HPDE6-E6E7 (cell line): Measurements from ENCODE around the gene SLC22A31.
"Not testable (repeated sequence)": the region's sequence is repeated elsewhere in the genome, so short reads cannot be mapped to it uniquely, and the experiment has no call there.

Experiments used
- DNase-seq: peaks from one replicate; pipeline ENCODE4 v3.0.0; 2011; ENCODE audit warnings: missing footprints; ENCODE audit errors: extremely low spot score

SLC22A31 gene

DNA sequence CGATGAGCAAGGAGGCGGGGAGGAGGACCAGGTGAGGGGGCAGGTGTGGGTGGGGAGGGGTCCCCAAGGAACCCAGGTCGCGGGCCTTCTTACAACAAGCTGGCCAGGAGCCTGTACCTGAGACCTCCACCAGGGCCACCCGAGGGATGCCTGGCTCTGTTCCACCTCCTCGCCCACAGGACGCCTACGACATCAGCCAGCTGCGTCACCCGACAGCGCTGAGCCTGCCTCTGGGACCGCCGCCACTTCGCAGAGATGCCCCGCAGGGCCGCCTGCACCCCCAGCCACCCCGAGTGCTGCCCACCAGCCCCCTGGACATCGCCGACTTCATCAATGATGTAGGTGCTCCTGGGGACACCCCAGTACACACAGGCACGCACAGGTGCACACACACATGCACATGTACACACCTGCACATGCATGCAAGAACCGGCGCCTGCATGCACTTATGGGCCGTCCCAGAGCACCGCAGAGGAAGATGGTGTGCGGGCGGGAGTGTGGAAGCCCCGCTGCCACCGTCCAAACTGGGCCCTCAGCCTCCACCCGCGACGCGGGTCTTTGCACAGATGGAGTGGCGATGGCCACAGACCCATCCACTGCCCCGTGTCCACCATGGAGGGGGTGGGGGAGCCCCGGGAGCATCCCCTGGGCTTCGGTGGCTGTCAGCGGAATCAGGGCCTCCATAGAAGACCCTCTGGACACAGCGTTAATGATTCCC is 6.6 kb downstream of the SLC22A31 start:
- DNase-seq = no peak

DNA sequence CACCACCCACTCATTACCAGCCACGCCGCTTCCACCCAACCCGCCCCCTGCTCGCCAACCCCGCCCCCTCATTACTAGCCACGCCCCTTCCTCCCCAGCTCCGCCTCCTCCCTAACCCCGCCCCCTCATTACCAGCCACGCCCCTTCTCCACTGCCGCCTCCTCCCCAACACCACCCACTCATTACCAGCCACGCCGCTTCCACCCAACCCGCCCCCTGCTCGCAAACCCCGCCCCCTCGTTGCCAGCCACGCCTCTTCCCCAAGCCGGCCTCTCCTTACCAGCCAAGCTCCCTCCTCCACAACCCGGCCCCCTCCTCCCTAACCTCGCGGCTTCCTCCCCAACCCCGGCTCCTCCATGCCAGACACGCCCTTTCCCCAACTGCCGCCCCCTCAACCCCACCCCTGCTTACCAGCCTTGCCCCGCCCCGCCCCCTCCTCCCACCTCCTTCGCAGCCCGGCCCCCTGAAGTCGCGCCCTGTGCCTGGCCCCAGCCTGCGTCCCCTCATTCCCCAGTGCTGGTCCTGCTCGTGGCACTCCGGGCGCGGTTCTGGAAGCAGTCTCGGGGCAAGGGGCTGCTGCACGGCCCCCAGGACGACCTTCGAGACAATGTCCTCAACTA is 7.3 kb downstream of the SLC22A31 start:
- no peak for DNase-seq

DNA sequence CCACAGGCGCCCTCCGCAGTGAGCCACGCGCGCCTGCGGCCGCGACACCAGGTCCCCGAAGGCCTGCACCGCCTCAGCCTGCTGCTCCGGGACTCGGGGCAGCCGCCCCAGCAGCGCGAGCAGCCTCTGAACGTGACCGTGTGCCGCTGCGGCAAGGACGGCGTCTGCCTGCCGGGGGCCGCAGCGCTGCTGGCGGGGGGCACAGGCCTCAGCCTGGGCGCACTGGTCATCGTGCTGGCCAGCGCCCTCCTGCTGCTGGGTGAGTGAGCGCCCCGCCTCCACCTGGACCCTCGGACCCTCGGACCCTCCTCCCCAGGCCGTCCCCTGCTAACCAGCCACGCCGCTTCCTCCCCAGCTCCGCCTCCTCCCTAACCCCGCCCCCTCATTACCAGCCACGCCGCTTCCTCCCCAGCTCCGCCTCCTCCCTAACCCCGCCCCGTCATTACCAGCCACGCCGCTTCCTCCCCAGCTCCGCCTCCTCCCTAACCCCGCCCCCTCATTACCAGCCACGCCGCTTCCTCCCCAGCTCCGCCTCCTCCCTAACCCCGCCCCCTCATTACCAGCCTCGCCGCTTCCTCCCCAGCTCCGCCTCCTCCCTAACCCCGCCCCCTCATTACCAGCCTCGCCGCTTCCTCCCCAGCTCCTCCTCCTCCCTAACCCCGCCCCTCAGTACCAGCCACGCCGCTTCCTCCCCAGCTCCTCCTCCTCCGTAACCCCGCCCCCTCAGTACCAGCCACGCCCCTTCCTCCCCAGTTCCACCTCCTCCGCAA is 8.0 kb downstream of the SLC22A31 start:
- DNase-seq = not testable (repeated sequence)

DNA sequence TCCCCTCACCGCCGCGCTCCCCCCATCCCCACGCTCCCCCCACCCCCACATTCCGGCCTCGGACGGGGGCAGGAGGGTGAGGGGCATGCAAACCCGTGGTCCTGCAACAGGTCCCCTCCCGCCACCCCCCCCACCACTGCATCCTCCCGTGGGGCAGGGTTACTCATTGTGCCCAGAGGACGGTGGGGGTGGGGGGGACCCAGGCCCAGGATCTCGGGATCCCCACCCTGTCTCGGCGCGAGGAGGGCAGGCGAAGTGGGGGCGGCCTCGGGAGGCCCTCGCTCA is 8.5 kb downstream of the SLC22A31 start:
- no peak for DNase-seq

DNA sequence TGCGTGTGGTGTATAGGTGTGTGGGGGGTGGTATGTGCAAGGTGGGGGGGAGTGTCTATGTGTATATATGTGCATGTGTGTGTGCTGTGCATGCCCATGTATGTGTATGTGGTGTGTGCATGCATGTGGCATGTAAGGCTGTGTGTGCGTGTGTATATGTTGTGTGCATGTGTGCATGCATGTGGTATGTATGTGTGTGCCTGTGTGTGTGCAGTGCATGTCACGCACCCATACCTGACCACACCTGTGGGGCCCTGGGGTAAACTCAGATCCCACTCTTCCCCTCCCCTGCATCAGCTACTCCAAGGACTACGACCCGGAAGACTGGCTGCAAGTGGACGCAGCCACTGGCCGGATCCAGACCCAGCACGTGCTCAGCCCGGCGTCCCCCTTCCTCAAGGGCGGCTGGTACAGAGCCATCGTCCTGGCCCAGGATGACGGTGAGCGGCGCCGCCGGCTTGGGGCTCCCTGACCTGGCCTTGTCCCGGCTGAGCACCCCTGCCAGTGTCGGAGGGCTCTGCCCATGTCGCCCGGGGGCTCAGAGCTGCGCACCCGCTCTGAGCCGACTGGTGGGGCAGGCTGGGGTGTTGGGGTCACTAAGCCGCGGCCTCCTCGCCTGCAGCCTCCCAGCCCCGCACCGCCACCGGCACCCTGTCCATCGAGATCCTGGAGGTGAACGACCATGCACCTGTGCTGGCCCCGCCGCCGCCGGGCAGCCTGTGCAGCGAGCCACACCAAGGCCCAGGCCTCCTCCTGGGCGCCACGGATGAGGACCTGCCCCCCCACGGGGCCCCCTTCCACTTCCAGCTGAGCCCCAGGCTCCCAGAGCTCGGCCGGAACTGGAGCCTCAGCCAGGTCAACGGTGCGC is 9.1 kb downstream of the SLC22A31 start:
- DNase-seq = no peak

DNA sequence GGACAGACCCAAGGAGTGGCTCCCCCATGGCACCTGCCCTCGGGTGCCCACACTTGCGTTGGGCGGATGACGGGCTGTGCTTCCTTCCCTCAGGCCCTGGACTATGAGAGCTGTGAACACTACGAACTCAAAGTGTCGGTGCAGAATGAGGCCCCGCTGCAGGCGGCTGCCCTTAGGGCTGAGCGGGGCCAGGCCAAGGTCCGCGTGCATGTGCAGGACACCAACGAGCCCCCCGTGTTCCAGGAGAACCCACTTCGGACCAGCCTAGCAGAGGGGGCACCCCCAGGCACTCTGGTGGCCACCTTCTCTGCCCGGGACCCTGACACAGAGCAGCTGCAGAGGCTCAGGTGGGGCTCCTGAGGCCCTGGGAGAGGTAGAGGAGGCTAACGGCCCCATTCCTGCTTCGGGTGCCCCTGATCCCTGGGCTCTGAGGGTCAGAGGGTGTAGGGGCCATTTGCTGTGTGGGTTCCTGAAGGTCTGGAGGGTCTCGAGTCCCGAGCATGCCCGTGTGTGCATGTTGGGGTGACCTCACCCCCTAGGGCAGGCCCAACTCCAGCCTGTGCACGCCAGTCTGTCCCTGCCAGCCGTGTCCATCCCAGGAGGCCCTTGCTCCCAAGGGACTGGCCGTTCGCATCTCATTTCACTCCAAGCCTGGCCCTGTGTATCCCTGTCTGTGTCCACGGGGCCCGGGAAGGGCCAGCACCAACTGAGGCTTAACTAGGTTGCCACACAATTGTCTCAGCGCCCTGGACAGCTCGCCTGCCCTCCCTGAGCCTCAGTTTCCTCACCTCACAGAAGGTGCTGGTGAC is 10.0 kb downstream of the SLC22A31 start:
- DNase-seq = no peak

DNA sequence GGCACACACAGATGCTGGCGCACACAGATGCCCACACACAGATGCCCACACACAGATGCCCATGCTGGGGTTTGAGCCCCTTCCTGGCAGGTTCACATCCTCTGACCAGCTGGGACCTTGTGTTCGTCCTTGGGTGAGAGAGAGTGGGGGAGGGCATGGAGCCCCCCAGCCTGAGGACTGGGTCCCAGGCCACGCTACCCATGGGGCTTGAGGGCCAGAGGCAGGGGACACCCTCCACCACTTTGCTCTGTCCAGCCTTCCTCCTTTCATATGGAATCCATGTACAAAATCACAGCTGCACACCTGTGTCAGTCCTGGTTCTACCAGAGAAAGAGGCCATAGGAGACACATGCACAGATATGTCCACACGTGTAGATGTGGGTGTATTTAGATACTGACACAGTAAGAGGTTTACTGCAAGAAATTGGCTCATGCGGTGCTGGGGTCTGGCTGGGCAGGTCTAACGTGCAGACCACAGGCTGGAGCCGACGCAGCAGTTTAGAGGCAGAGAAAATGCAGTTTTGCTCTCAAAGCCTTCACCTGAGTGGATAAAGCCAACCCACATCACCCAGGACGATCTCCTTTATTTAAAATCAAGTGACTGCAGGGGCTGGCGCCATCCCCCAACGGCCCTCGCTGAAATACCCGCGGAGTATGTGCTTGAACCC is 10.8 kb downstream of the SLC22A31 start:
- no peak for DNase-seq

DNA sequence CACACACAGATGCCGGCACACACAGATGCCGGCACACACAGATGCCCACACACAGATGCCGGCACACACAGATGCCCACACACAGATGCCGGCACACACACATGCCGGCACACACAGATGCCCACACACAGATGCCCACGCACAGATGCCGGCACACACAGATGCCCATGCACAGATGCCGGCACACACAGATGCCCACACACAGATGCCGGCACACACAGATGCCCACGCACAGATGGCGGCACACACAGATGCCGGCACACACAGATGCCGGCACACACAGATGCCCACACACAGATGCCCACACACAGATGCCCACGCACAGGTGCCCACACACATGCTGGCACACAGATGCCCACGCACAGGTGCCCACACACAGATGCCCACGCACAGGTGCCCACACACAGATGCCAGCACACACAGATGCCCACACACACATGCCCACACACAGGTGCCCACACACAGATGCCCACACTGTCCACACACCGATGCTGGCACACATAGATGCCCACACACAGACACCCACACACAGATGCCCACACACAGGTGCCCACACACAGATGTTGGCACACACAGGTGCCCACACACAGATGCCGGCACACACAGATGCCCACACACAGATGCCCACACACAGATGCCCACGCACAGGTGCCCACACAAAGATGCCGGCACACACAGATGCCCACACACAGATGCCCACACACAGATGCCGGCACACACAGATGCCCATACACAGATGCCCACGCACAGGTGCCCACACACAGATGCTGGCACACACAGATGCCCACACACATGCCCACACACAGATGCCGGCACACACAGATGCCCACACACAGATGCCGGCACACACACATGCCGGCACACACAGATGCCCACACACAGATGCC is 11.6 kb downstream of the SLC22A31 start:
- DNase-seq = not testable (repeated sequence)

DNA sequence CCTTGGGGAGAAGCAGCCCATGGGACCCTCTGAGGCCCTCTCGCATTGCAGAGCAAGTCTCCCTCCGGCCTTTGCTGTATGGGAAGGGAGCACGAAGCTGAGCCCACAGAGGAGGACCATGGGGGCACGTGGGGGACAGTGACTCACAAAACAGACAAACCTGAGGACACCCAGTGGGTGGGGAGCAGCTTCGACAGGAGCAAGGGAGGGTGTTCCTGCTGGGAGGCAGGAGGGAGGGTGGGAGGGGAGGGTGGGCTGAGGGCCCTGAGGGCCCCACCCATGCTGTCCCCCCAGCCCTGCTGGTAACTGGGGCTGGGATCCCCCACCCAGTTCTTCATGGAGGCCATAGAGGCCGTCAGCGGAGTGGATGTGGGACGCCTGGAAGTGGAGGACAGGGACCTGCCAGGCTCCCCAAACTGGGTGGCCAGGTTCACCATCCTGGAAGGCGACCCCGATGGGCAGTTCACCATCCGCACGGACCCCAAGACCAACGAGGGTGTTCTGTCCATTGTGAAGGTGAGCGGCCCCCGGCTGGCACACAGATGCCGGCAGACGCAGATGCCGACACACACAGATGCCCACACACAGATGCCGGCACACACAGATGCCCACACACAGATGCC is 12.5 kb downstream of the SLC22A31 start:
- DNase-seq = no peak

DNA sequence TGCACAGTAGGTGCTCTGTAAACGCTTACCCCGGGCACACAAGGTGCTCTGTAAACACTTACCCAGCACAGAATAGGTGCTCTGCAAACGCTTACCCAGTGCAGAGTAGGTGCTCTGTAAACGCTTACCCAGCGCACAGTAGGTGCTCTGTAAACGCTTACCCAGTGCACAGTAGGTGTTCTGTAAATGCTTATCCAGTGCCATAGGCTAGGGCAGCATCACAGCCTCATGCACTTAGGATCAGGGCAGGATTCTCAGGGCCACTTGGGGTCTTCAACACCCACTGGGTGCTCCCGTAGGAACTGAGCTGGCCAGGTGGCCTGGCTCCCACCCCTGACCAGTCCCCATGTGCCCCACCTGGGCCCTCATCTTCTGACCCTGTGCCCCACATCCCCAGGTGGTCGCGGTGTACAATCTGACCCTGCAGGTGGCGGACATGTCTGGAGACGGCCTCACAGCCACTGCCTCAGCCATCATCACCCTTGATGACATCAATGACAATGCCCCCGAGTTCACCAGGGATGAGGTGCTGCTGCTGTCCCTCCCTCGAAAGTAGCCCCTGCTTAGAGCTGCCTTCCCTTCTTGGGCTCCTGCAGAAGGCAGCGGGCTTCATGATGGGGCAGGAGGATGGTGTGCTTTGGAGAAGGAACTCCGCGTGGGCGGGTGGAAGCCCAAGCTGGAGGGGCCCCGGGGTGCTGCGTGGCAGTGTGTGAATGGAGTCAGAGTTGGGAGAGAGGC is 13.1 kb downstream of the SLC22A31 start:
- DNase-seq = no peak

DNA sequence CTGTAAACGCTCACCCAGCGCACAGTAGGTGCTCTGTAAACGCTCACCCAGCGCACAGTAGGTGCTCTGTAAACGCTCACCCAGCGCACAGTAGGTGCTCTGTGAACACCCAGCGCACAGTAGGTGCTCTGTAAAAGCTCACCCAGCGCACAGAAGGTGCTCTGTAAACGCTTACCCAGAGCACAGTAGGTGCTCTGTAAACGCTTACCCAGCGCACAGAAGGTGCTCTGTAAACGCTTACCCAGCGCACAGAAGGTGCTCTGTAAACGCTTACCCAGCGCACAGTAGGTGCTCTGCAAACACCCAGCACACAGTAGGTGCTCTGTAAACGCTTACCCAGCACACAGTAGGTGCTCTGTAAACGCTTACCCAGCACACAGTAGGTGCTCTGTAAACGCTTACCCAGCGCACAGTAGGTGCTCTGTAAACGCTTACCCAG is 13.7 kb downstream of the SLC22A31 start:
- DNase-seq = not testable (repeated sequence)

DNA sequence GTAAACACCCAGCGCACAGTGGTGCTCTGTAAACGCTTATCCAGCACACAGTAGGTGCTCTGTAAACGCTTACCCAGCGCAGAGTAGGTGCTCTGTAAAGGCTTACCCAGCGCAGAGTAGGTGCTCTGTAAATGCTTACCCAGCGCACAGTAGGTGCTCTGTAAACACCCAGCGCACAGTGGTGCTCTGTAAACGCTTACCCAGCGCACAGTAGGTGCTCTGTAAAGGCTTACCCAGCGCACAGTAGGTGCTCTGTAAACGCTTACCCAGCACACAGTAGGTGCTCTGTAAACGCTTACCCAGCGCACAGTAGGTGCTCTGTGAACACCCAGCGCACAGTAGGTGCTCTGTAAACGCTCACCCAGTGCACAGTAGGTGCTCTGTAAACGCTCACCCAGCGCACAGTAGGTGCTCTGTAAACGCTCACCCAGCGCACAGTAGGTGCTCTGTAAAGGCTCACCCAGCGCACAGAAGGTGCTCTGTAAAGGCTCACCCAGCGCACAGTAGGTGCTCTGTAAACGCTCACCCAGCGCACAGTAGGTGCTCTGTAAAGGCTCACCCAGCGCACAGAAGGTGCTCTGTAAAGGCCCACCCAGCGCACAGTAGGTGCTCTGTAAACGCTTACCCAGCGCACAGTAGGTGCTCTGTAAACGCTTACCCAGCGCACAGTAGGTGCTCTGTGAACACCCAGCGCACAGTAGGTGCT is 14.3 kb downstream of the SLC22A31 start:
- not testable (repeated sequence) for DNase-seq

DNA sequence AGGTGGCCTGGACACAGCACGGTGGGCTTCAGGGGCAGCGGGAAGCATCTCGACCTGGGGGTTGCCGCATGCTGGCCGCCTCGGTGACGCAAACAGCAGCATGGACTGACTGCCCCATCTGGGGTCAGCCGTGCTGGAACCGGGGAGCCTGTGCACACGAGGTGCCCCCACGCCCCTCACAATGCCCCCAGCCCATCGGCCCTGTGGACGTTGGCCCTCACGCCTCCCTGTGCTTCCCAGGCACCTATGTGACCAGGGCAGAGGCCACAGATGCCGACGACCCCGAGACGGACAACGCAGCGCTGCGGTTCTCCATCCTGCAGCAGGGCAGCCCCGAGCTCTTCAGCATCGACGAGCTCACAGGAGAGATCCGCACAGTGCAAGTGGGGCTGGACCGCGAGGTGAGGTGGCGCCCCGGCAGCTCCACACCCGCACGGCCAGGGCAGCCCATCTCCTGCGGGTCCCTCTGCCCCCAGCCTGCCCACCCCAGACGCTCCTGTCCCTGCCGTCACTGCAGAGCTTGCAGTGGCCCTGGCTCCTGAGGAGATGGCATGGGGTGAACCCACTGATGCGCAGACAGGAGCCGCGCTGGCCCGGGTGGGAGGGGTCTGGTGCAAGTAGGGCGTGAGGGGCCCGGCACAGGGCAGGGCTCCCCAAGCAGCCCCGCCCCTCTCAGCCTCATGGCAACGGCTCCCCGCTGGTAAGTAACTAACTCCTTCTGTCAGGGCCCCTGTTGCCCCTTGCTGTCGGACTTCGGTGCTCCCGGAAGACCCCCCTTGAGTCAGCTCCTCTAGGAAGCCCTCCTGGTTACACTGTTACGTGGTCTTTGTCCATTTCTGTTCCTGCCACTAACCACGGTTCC is 15.2 kb downstream of the SLC22A31 start:
- no peak for DNase-seq

DNA sequence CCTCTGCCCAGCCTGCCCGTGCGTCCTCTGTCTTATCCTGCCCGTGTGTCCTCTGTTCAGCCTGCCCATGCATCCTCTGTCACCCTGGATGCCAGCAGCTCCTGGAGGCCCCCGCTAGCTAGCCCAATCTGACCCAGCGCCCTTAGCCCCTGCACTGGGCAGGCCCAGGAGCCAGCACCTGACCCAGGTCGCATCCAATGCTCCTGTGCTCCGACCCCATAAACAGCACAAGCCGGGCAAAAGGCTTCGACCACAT is 15.7 kb downstream of the SLC22A31 start:
- no peak for DNase-seq

DNA sequence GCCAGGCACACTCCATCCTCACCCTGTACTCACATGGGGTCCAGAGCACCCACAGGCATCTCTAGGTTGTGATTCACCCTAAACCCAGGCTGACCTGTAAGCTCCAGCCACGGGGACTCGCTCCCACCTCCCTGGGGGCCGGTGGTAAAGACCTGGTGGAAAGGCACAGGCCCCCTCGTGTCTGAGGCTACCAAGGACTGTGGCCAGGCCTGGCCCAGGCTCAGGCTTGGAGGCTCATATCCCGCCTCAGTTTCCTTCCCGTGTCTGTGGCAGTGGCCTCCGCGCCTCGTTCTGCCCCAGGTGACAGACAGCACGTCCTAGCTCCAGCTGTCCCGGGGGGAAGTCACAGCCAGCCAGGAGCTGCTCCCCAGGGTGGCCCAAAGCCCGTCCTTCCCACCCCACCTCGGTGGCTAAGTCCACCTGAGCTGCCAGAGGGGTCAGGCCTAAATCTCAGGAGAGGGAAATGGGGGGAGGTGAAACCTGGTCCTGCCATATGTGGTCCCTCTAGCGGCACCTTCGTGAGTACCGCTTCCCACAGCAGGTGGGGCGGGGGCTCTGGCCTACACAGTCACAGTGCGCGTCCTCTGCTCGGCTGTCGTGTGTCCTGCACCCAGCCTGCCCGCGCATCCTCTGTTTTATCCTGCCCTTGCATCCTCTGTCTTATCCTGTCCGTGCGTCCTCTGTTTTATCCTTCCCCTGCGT is 16.2 kb downstream of the SLC22A31 start:
- DNase-seq = no peak

DNA sequence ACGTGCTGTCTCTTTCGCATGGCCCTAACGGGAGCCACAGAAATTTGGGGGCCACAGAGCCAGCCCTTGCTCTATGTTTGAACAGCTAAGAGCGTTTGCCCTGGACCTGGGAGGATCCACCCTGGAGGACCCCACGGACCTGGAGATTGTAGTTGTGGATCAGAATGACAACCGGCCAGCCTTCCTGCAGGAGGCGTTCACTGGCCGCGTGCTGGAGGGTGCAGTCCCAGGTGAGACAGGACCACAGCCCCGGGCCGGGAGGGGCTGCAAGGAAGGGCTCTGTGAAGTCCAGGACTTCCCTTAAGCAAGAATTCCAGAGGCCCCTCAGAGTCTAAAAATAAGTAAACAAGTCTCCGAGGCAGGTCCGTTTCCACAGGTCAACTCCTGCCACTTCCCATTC is 16.9 kb downstream of the SLC22A31 start:
- DNase-seq = no peak
